Trophoblast cell (in vitro differentiated cells and primary cell): Measurements from ENCODE around the gene TBC1D9.

Experiments used
- DNase-seq, 2 donors: peaks; one replicate each; pipeline ENCODE4 v3.0.0-alpha.2; 2016
- H2AFZ ChIP-seq: 2 replicates; pipeline ENCODE4 v1.6.1; 2013; ENCODE audit warnings: low read length, moderate library complexity, mild to moderate bottlenecking; ENCODE audit not compliant: insufficient read depth, poor library complexity
- H2AK5ac ChIP-seq: 2 replicates; pipeline ENCODE4 v1.6.1; 2013; ENCODE audit warnings: mild to moderate bottlenecking, low read length
- H2BK120ac ChIP-seq: 2 replicates; pipeline ENCODE4 v1.6.1; 2013; ENCODE audit warnings: low read length, mild to moderate bottlenecking, moderate library complexity; ENCODE audit not compliant: insufficient read depth, poor library complexity
- H2BK12ac ChIP-seq: 2 replicates; pipeline ENCODE4 v1.6.1; 2013; ENCODE audit warnings: mild to moderate bottlenecking, low read length, moderate library complexity
- H2BK5ac ChIP-seq: 2 replicates; pipeline ENCODE4 v1.6.1; 2013; ENCODE audit warnings: low read length, low read depth, moderate library complexity, mild to moderate bottlenecking; ENCODE audit not compliant: poor library complexity
- H3K14ac ChIP-seq: 2 replicates; pipeline ENCODE4 v1.6.1; 2013; ENCODE audit warnings: mild to moderate bottlenecking, low read length
- H3K18ac ChIP-seq: 2 replicates; pipeline ENCODE4 v1.6.1; 2013; ENCODE audit warnings: mild to moderate bottlenecking, low read length
- H3K23ac ChIP-seq: 2 replicates; pipeline ENCODE4 v1.6.1; 2013; ENCODE audit warnings: low read length
- H3K27ac ChIP-seq: 2 replicates; pipeline ENCODE4 v1.5.1; 2013; ENCODE audit warnings: low read depth, mild to moderate bottlenecking, inconsistent platforms, low read length, moderate library complexity
- H3K27me3 ChIP-seq: 2 replicates; pipeline ENCODE4 v1.6.1; 2013; ENCODE audit warnings: inconsistent platforms, mild to moderate bottlenecking, low read length, moderate library complexity; ENCODE audit not compliant: insufficient read depth
- H3K36me3 ChIP-seq, 2 experiments: 1 replicate in 1 of 2; 2 replicates in 1 of 2; pipeline ENCODE4 v1.6.1; 2013; ENCODE audit warnings: low read length in 2 of 2, mild to moderate bottlenecking in 2 of 2, moderate library complexity in 1 of 2; ENCODE audit not compliant: insufficient read depth in 2 of 2, control insufficient read depth in 1 of 2
- H3K4ac ChIP-seq: 2 replicates; pipeline ENCODE4 v1.6.1; 2013; ENCODE audit warnings: low read depth, mild to moderate bottlenecking, low read length, moderate library complexity
- H3K4me1 ChIP-seq, 2 experiments: 1 replicate in 1 of 2; 2 replicates in 1 of 2; pipeline ENCODE4 v1.6.1; 2013; ENCODE audit warnings: low read length in 2 of 2, mild to moderate bottlenecking in 2 of 2, moderate library complexity in 1 of 2; ENCODE audit not compliant: insufficient read depth in 2 of 2, control insufficient read depth in 1 of 2
- H3K4me2 ChIP-seq: 2 replicates; pipeline ENCODE4 v1.6.1; 2013; ENCODE audit warnings: inconsistent platforms, mild to moderate bottlenecking, low read length, moderate library complexity
- H3K4me3 ChIP-seq: 2 replicates; pipeline ENCODE4 v1.5.1; 2013; ENCODE audit warnings: mild to moderate bottlenecking, low read depth, low read length, inconsistent platforms
- H3K79me1 ChIP-seq: one replicate; pipeline ENCODE4 v1.6.1; 2013; ENCODE audit warnings: low read length
- H3K79me2 ChIP-seq: 2 replicates; pipeline ENCODE4 v1.6.1; 2013; ENCODE audit warnings: low read length, mild to moderate bottlenecking; ENCODE audit not compliant: control insufficient read depth, insufficient read depth, poor library complexity
- H3K9ac ChIP-seq: 2 replicates; pipeline ENCODE4 v1.6.1; 2013; ENCODE audit warnings: mild to moderate bottlenecking, low read length
- H3K9me3 ChIP-seq: 2 replicates; pipeline ENCODE4 v1.6.1; 2013; ENCODE audit warnings: low read depth, mild to moderate bottlenecking, control low read depth, inconsistent platforms, low read length; ENCODE audit not compliant: insufficient read depth
- H4K12ac ChIP-seq: 2 replicates; pipeline ENCODE4 v1.6.1; 2013; ENCODE audit warnings: low read depth, mild to moderate bottlenecking, low read length, moderate library complexity
- H4K8ac ChIP-seq: 2 replicates; pipeline ENCODE4 v1.6.1; 2013; ENCODE audit warnings: low read depth, mild to moderate bottlenecking, low read length, moderate library complexity
- H4K91ac ChIP-seq: one replicate; pipeline ENCODE4 v1.6.1; 2013; ENCODE audit warnings: low read depth, mild to moderate bottlenecking, low read length, moderate library complexity
- WGBS: extraction: QIAGEN DNeasy Blood & Tissue Kit; methylation state at CpG from one replicate; pipeline ENCODE4 v1.1.7; 2013; ENCODE audit warnings: missing lambda C conversion rate; ENCODE audit not compliant: insufficient read length, insufficient coverage; ENCODE audit errors: extremely low coverage; 5-methylcytosine and 5-hydroxymethylcytosine counted together

The TBC1D9 gene

DNA sequence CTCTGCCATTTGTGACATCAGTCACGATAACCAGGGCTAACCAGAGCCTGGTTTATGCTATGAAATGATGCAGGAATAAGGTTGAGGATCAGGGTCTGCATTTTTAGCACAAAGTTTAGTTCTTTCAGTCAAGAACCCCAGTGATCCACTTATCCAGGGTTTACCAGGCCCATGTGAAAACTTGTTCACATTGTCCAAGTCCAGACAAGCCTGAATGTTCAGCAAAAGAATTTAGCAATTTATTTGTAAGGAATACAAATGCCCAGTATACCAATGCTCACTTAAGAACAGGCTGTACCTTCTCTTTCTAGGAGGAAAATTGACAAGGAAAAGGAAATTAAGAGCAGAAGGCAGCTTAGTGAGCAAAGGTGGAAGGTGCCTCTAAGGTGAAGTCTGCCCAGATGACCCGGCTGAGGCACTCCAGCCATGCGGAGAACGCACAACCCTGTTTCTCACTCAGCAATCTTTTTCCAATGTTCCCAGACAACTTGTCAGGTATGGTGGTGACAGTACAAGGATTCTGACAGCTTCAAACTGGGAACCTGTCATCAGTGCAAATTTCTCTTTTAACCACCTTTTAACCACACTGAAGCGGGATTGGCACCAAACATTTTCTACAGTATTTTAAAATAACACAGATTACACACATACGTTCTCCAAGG lies 54.0 kb downstream of the TBC1D9 start:
- no peaks in the 10 kb centered on the region for H3K9me3 ChIP-seq
- no peak overlapping the region for H3K14ac ChIP-seq
- H3K79me1 ChIP-seq: peaks cover 6% of the 10 kb centered on the region
- H3K23ac ChIP-seq: no peak overlapping the region
- H3K4me3 ChIP-seq: no peak overlapping the region
- no peak overlapping the region for H3K27ac ChIP-seq
- no peaks in the 10 kb centered on the region for H3K27me3 ChIP-seq
- H4K8ac ChIP-seq: no peak overlapping the region
- no peak overlapping the region for H2AK5ac ChIP-seq
- peak in 1 of 2 donors; percentile 25 for DNase-seq
- H3K18ac ChIP-seq: peak overlapping the region; percentile 51
- no CpG with 5 or more reads among the region's 6 CpGs for WGBS
- no peaks in the 10 kb centered on the region for H3K79me2 ChIP-seq
- no peak overlapping the region for H2BK120ac ChIP-seq
- H3K9ac ChIP-seq: no peak overlapping the region
- H3K4ac ChIP-seq: no peak overlapping the region
- peaks cover 6 to 17% of the 10 kb centered on the region in 2 experiments for H3K4me1 ChIP-seq
- no peak overlapping the region for H2BK12ac ChIP-seq
- H2BK5ac ChIP-seq: no peak overlapping the region
- no peak overlapping the region for H4K91ac ChIP-seq
- peaks cover 6% of the 10 kb centered on the region in 2 experiments for H3K36me3 ChIP-seq
- H4K12ac ChIP-seq: no peak overlapping the region
- no peak overlapping the region for H2AFZ ChIP-seq
- no peak overlapping the region for H3K4me2 ChIP-seq

DNA sequence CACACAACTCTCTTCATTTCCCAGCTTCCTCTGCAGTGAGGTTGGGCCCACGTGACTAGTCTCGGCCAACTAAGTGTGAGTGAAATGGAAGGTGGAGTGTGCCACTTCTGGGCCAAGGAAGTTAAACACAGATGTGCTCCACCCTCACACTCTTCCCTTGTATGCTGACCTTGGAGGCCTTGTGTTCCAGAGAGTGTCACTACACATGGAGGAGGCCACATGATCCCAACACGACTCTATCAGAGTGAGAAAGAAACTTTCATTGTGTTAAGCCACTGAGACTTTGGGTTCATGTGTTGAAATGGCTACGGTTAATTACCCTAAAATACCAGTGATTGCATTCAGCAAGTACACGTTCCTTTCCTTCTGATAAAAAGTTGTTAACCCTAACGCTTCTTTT lies 55.1 kb downstream of the TBC1D9 start:
- Histone ChIP-seq H3K4ac (no peak overlapping the region), H3K4me1 (peaks cover 8 to 20% of the 10 kb centered on the region in 2 experiments), H2AK5ac (no peak overlapping the region), H3K27me3 (no peaks in the 10 kb centered on the region), H3K27ac (no peak overlapping the region), H2AFZ (no peak overlapping the region), H2BK12ac (no peak overlapping the region), H2BK120ac (no peak overlapping the region), H3K4me3 (no peak overlapping the region), H3K79me1 (peaks cover 6% of the 10 kb centered on the region), H3K23ac (no peak overlapping the region), H2BK5ac (no peak overlapping the region), H3K36me3 (peaks cover 6% of the 10 kb centered on the region in 2 experiments), H3K79me2 (no peaks in the 10 kb centered on the region), H4K12ac (no peak overlapping the region), H3K9ac (no peak overlapping the region), H3K18ac (no peak overlapping the region), H3K14ac (no peak overlapping the region), H4K8ac (no peak overlapping the region), H3K4me2 (no peak overlapping the region), H3K9me3 (no peaks in the 10 kb centered on the region), H4K91ac (no peak overlapping the region)
- DNase-seq: no peak
- no CpG with 5 or more reads among the region's 6 CpGs for WGBS

DNA sequence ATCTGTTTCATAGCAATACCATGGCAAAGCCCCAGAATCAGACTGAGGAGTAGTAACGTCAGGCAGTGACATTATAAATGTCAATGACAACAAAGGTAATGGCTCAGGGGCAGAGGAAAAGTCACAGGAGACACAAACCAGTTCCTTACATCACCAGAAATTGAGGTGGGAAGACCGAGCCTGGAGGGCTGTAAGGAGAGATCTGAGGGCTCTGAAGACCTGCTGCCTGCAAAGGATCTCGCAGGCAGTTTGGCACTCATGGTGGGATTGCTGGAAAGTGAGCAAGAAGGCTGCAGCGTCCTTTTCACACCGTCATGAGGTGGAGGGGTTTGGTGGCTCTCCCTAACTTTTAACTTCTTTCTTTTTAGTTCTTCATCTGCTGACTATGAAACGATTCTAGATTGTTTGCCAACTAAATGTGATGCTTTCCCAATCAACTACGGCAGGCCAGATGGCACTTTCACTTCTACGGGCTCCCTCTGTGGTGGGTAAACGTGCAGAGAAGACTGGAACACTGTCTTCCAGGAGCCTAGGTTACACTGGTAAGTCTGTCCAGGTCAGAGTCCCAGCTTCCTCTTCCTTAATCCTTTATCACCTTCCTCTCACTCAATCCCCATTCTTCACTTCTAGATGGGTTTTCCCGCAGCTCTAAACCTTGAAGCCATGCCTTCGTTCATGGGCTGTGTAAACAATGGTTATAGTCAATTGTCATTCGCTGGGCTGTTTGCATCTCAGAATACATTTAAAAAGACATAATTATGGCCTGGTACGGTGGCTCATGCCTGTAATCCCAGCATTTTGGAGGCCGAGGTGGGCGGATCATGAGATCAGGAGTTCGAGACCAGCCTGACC lies 58.2 kb downstream of the TBC1D9 start:
- no peak overlapping the region for H3K4me3 ChIP-seq
- WGBS: no CpG with 5 or more reads among the region's 16 CpGs
- no peaks in the 10 kb centered on the region for H3K9me3 ChIP-seq
- H2AFZ ChIP-seq: no peak overlapping the region
- no peak overlapping the region for H3K4ac ChIP-seq
- no peak overlapping the region for H2BK12ac ChIP-seq
- H3K4me2 ChIP-seq: no peak overlapping the region
- H3K18ac ChIP-seq: no peak overlapping the region
- no peak for DNase-seq
- H2BK120ac ChIP-seq: peak overlapping the region; percentile 5
- no peaks in the 10 kb centered on the region for H3K79me2 ChIP-seq
- H4K8ac ChIP-seq: peak overlapping the region; percentile 34
- H2AK5ac ChIP-seq: no peak overlapping the region
- H3K23ac ChIP-seq: no peak overlapping the region
- H3K9ac ChIP-seq: no peak overlapping the region
- H4K91ac ChIP-seq: peak overlapping the region; percentile 8
- H2BK5ac ChIP-seq: peak overlapping the region; percentile 3
- H3K27ac ChIP-seq: peak overlapping the region; percentile 79
- no peak overlapping the region for H4K12ac ChIP-seq
- H3K4me1 ChIP-seq: peaks cover 8 to 22% of the 10 kb centered on the region in 2 experiments
- H3K36me3 ChIP-seq: peaks cover 4 to 6% of the 10 kb centered on the region in 2 experiments
- no peaks in the 10 kb centered on the region for H3K27me3 ChIP-seq
- H3K14ac ChIP-seq: no peak overlapping the region
- H3K79me1 ChIP-seq: peaks cover 6% of the 10 kb centered on the region

DNA sequence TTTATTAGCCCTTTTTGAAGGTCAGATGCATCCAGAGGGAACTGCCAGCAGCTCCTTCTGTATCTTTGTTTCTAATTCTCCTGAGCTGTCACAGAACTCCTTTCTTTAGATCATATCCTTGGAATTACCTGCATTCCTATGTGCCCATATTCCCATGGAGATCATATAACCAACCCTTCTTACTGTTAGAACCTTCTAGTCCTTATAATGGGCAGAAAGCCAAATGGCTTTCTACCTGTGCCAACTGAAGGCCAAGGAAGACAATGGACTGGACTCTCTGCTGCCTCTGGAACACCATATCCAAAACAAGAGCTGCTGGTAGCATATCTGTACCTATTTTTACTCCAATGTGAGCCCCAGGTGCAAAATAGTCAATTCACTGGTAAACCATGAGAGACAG lies 60.7 kb downstream of the TBC1D9 start:
- Histone ChIP-seq H4K91ac (no peak overlapping the region), H3K79me2 (no peaks in the 10 kb centered on the region), H3K4ac (no peak overlapping the region), H2BK12ac (no peak overlapping the region), H2AFZ (no peak overlapping the region), H3K9ac (no peak overlapping the region), H3K14ac (no peak overlapping the region), H3K27me3 (no peaks in the 10 kb centered on the region), H2AK5ac (no peak overlapping the region), H3K36me3 (peaks cover 0 to under 1% of the 10 kb centered on the region in 2 experiments), H2BK120ac (no peak overlapping the region), H3K4me3 (no peak overlapping the region), H3K4me1 (peaks cover 8 to 18% of the 10 kb centered on the region in 2 experiments), H3K4me2 (no peak overlapping the region), H3K27ac (no peak overlapping the region), H3K9me3 (no peaks in the 10 kb centered on the region), H2BK5ac (no peak overlapping the region), H3K18ac (no peak overlapping the region), H4K8ac (no peak overlapping the region), H4K12ac (no peak overlapping the region), H3K23ac (no peak overlapping the region), H3K79me1 (peaks cover 6% of the 10 kb centered on the region)
- no peak for DNase-seq
